Measurements from ENCODE around the gene RDH12.

DNA sequence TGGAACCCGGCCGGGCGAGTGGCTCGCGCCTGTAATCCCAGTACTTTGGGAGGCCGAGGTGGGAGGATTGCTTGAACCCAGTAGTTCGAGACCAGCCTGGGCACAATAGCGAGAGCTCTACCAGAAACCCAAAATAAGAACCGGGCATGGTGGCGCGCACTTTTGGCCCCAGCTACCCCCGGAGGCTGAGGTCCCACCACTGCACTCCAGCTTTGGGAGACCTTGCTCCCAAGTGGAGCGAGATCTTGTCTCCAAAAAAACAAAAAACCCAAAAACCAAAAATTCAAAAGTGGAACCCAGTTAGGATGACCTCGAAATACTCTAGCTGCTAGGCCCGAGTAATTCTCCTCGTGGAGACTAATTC is 26.5 kb upstream of the RDH12 start:
- TF ChIP-seq, protein P1, sequence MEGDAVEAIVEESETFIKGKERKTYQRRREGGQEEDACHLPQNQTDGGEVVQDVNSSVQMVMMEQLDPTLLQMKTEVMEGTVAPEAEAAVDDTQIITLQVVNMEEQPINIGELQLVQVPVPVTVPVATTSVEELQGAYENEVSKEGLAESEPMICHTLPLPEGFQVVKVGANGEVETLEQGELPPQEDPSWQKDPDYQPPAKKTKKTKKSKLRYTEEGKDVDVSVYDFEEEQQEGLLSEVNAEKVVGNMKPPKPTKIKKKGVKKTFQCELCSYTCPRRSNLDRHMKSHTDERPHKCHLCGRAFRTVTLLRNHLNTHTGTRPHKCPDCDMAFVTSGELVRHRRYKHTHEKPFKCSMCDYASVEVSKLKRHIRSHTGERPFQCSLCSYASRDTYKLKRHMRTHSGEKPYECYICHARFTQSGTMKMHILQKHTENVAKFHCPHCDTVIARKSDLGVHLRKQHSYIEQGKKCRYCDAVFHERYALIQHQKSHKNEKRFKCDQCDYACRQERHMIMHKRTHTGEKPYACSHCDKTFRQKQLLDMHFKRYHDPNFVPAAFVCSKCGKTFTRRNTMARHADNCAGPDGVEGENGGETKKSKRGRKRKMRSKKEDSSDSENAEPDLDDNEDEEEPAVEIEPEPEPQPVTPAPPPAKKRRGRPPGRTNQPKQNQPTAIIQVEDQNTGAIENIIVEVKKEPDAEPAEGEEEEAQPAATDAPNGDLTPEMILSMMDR (IDR thresholded peaks at IDR 0.05; ENCODE audit: low read length), result no peak
- no peak for TF ChIP-seq EZH2 (IDR thresholded peaks at IDR 0.05; ENCODE audit: borderline replicate concordance, low read length)

All from OCI-LY1 (cell line).